GM21723 (cell line): ENCODE results near the gene SEMA5A.

ENCODE experiments used
- ATAC-seq: cut with Tn5 transposase; IDR thresholded peaks from one replicate; pipeline ENCODE4 v1.9.1; 2021; ENCODE audit warnings: mild to moderate bottlenecking, moderate library complexity; ENCODE audit not compliant: unreplicated experiment

Gene SEMA5A

DNA sequence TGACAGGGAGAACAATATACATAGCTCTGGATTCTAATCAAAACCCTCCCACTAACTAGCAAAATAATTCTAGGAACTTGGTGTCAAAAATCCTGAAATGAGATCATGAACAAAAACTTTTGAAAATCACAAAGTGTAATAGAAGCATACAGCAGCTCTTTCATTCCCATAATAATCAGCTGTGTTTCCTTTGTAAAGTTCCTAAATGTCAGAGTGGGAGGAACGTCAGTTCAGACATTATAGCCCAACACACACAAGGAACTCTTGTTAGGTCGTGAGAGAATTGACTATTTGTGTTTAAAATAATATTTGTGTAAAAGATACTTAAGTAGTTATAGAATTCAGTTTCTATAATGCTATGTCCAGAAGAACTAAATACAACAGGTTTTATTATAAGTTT lies 312.8 kb downstream of the SEMA5A start:
- no peak for ATAC-seq

DNA sequence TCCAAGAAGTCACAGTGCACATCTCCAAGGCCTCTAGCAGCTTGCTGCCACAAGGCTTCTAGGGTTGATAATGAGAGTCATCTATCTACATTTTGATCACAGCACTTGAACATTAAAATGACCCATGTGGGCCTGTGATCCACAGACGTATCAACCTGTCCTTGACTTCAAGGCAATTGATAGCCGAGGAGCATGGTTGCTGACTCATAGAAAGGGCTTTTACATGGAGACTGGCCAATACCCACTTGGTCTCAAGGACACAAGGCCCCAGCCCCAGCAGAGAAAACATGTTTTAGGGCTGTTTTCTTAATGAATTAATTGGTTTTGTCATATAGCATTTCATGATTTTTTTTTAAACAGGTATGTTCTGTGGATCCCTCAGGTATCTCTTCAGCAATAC lies 314.0 kb downstream of the SEMA5A start:
- ATAC-seq: no peak

DNA sequence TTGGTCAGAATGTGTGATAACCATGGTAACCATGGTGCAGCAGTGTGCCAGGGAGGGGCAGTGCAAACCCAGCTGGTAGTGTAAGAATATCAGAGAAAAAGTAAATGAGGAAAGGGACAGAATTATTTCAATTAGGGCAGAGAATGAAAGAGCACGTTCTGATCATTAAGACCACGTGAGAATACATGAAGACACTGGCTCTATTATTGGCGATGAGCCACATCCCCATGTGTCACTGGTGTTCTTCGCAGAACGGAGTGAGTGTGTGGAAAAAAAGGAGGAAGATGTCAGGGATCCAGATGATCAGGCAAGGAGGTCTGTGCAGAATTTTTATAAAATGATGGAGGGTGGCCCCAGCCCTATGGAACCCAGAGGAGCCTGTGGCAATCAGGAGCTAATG lies 315.5 kb downstream of the SEMA5A start:
- no peak for ATAC-seq

DNA sequence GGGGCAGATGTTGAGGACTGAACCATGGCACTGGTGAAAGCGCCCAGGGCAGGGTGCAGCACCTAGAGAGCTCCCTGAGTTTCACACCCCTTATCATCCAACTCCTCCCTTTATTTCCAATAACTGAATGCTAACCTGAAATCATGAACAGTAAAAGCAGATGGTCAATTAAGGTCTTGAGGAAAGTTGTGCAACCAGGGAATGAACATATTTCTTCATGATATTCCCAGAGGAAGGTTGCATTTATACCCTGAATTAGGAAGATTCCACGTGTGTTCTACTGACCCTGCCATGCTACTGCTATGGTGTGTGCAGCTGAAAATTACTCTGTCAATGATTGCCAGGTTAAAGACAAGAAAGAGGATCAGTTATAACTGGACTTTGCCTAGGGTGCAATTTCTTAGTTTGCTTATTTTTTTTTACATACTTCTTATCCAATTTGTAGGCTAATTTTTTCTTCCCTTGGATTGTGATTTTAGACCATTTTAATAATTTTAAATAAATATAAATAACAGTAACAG lies 319.8 kb downstream of the SEMA5A start:
- no peak for ATAC-seq

DNA sequence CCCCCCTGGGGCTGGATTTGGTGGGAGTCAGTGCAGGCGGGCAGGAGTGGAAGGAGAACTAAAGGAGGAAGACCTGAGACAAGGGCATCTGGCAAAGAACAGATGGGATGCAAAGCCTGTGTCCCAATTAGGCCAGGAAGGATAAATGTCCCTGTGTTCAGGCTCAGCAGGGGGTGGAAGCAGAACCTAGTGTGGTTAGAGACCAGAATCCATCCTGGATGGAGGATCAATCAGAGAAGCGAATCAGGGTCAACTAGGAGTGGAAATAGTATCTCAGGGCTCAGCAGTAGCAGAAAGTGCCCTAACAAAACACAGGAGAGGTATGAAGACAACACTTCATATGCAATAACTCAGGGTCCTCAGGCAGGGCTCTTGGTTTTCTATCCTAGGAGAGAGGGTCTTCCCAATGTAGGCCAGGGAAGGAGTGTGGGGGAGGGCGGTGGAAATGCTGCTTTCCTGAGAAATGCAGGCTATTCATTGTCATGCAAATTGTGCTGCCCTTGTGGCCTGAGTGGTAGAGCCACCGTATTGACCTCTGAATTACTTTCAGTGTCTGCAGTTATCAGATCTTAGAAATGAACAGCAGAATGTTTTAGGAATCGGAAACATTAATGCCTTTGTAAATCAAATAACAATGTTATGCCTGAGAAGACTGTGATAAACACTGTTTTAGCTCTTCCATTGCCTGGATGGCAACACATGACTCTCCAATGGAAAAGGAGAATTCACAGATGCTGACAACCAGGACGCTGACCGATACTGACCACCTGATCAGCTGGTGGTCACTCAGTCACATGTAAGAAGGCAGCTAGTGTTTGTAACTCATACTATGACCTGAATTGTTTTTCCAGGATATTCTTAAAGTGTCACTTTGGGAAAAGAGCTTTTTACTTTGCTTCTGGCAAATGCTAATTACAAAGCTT lies 323.6 kb downstream of the SEMA5A start:
- ATAC-seq: no peak

DNA sequence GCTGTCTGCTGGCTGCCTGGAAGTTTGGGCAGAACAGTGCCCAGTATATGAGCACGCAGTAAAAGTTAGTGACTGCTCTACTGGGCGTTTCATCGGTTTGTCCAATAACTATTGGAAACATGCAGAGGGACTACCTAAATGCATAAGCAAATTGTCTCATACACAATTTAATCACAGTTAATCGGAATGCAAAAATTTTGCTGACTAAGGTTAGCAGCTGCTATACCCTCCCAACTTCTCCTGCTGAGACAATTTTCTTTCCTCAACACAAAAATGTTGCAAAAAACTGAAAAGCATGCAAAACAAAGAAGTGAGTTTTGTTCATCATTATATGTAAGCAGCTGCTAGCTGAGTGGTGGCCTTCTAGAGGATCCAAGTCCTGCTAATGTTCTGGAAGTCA lies 327.5 kb downstream of the SEMA5A start:
- ATAC-seq: no peak

DNA sequence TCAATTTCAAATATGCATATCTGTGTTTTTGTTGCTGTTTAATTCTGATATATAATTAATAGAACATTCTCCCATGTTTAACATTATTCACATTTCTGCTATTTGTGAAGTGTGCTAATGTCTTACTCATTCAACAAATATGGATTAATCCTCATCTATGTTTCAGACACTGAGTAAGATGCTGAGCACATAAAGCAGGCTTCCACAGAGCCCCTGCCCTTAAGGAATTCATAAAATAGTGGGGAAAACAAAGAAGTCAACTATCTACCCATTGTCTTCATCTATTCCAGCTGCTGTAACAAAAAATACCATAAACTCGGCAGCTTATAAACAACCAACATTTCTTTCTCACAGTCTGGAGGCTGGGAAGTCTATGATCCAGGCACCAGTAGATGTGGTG lies 333.3 kb downstream of the SEMA5A start:
- no peak for ATAC-seq

DNA sequence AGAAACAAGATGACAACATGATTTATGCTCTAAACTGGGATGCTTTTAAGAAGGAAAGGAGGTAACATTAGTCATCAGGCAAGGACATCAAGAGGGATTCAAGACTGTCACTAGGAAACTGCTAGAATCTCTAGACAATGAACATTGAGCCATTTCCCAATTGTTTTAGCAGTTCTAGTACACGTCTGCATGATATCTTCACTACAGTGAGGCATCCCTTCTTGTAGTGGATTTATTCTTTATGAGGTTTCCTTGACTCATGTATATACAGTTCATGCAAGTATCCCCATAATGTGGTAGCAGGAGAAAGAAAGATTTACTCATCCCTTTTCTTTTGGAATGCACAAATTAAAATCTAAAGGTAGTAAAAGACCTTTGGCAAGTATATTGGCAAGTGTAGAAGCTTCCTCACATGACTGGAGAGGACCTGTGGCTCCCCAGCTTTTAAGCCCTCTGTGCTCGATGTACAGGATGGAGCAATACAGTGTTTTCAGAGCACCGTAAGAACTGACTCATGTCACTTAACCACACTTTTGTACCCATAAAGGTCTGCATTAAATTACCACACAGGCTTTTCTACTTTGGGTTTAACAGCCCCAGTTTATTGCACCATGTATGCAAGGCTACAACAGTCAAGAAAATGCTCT lies 335.9 kb downstream of the SEMA5A start:
- no peak for ATAC-seq

DNA sequence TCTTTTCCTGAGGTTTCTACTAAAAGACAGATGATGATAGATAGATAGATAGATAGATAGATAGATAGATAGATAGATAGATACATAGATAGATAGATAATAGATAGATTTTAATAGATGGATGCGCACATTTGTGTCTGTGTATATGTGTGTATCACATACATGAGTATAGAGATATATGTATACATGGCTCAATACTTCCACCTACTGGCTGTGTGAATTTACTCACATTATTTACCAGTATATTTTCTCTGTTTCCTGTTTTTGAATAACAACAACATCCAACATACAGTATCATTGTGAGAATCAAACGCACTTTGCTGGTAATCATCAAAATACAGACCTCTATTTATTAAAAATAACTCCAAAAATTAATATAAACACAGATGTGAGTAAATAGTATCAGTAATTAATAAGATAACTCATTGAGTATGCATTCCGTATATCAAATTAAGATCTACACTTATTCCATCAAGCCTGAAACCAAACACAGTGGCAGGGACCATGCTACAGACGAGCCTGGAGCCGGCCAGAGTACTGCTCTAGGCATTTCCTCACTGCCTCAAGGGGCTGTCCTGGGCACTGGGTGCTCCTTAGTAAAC lies 338.0 kb downstream of the SEMA5A start:
- peak; percentile 66 for ATAC-seq

DNA sequence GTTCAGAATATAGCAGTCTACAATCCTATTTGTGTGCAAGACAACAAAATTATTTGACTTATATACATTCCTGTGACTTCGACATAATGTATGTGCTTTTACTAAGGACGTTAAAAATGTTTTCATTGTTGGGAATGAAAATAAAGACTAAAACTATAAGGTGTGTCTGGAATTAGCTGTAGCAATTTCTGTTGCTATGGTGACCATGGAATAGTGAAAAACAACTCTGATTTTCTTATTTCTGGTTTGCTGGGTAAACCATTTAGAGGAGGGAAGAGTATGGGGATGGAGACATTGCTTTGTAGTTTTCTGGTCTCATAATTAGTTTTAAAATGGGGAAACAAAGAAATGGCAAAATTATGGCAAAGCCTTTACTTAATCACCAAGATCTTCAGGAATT lies 343.2 kb downstream of the SEMA5A start:
- no peak for ATAC-seq

DNA sequence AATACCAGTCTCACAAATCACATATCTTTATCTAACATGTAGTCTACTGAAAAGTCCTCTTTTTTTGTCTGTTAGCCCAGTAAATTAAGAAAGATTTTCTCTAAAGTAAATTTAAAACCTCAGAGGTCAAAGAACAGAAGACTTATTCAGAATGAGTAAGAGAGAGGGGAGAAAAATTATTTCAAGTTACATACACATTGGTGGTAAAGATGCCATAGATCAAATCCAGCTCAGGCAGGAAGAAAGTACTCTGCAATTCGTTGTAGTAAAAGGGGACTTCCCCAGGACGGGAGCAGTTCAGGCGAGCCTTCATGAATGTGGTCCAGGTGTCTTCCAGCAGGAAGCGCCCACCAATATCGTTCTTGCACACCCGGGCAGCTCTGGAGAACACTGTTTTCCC lies 344.1 kb downstream of the SEMA5A start:
- no peak for ATAC-seq

DNA sequence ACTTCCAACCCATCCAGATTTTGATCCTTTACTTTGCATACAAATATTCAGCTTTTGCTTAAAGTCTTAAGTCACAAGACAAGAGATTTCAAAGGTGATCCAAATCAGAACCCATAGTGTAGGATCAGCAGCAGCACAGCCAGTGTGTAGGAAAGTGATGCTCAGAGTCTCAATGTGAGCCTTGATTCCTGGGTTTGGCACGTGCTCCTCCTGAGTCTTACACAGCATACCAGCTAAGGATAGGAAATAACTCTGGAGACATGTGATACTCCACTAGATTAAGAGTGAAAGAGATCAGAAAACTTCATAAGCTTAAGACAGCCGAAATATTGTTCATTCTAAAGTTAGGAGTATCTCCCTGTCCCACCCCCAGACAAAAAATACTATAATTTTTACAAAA lies 344.9 kb downstream of the SEMA5A start:
- ATAC-seq: no peak

DNA sequence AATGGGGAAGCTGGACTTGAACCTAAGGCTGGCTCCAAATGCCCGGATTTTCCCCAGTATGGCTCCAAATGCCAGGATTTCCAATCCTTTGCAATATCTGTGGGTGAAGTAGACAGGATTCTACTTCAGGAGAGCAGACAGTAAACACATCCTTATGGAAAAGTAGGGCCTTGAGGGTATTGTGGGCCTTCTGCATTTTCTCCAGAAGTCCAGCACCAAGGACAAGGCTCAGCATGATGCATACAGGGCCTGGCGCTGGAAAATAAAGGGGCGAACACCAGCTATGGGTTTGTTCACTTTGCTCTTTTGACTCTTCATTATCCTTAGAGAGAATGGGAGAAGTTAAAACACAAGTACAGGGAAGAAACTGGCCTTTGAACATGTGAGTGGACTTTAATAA lies 347.5 kb downstream of the SEMA5A start:
- no peak for ATAC-seq

DNA sequence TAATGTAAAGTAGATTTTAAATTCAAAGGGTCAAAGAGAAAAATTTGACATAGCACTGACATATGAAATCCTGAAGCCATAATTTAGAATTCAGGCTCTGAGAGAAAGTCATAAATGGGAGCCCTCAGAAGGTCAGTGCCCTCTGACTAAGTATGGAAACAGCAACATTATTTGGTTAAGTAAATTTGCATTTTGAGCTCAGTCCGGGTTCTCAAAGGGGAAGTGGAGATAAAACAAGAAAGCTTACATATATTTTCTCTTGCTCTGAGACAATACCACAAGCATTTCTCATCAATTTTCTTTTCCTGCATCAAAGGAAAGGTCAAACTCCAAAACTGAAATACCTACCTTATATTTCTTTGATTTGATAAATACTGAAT lies 348.0 kb downstream of the SEMA5A start:
- ATAC-seq: peak; percentile 98

DNA sequence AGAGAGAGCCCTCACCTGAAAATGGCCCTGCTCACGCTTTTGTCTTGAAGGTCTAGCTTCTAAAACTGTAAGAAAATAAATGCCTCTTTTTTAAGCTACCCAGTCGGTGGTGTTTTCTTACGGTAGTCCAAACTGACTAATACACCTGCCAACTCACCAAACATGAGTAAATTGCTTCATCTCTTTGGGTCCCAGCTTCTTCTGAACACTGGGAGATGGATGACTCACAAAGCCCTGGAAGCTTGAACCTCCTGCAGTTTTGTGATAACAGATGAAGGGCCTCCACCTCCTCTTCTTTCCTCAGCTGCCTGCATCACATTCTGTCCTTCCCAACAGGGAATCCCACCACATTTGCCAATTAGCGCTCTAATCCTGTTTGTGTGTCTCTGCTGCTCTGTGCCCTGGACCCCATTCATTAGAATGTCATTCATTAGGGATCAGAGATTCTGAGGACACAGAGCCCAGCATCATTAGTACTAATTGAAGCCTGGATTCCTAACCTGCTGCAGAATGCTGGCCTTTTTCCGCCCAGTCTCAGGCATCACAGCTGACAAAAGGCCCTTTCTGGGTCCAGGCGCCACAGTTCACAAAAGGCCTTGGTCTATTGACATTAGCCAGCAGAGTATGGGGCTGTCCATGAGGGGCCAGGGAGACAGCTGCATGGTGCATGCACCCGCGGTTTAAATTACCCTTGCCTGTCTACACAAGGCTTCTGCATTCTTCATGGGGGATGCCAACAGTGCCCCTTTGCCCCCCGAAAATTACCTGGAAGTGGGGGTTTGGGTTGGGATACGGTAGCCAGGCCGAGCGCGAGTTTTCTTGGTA lies 349.3 kb downstream of the SEMA5A start:
- no peak for ATAC-seq

DNA sequence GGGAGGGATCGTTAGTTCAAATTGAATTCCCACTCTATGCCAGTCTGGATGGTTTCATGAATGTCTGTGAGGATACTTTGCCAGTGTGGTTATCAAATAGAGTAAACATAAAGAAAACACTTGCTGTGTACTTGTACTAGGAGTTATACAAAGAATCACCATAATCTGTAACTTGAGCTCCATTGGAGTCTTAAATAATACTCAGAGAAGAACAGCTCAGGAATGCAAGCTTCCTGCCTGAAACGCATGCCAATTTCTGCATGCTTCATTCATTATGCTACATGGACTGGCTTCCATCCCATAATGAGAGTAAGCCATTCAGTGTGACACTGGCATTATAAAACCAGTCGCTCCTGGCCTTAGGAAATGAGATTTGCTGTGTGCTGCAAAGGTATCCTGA lies 351.4 kb downstream of the SEMA5A start:
- no peak for ATAC-seq

DNA sequence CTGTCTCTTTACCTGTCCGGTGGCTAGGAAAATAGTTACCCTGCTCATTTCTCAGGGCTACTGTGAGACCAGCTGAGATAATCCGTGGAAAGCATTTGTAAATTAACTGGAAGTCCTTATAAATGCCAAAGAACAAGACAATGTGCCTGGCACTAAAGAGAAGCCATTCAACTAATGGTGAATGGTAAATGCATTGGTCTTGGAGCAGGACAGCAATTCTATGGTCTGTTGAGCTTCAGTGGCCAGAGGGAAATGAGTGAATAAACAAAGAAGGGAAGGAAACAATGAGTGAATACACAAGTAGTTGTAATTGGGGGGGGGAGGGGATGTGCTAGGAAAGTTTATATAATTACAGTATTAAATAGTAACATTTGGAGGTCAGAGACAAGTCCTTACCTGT lies 353.6 kb downstream of the SEMA5A start:
- no peak for ATAC-seq

DNA sequence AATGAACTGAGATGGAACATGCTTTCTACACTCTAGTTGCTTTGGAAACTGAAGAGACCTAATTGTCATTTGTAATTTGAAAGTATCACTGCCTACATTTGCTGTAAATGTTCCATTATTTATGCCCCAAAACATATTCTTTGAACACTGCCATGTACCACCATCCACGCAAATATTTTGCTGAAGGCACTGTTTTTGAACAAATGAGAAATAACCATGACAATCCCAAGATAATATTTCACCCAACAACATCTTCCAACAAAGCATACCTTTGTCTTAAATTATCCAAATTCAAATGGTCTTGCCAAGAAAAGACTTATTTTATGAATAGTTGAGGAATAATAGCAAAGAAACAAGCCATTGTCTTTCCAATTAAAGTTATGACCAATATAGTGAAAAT lies 356.2 kb downstream of the SEMA5A start:
- no peak for ATAC-seq

DNA sequence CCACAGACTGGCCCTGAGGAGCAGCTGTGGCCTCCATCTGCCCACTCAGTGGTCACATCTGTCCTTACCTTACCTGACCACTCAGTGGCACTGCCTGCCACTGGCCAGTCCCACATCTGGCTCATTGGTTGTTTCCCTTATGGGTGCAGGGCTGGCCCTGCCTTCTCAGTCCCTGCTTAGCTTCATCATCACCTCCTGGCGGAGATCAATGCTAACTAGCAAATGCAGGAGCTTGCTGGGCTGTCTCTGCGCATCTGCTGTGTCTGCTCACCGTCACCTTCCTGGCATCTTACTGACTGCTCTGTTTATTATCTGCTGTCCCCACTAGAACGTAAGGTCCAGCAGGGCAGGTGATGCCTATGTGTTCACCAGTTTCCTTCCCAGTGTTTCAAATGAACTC lies 356.9 kb downstream of the SEMA5A start:
- no peak for ATAC-seq

DNA sequence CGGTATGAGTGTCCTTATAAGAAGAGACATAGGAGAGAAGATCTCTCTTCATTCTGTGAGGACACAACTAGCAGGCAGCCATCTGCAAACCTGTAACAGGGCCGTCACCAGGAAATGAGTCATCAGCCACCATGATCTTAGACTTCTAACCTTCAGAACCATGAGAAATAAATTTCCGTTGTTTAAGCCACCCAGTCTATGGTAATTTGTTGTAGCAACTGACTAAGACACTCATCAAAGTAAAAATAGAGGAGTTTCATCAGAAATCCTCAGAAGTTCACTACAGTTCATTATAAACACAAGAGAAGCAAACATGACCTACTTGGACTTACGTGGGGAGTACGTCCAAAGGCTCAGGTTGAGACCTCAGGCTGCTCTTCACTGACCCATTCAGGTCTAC lies 357.7 kb downstream of the SEMA5A start:
- ATAC-seq: no peak

DNA sequence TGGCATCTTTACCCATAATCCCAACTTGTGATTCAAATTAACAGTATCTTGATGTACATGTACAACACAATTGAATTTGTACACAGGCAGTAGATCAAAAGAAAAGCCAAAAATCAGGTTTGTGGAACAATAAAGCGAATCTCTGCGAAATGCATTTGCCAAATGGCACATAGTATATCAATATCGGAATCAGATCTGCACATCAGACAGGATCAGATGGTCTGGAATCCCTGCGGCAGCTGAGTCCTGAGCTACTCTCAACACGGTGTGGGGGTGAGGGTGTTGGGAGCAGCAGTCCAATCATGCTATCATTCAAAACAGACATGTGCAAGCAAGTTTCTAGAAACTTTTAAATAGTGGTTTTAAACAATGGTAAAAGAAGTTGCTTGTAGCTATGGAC lies 358.3 kb downstream of the SEMA5A start:
- no peak for ATAC-seq
